GM23248 (cell line): Measurements from ENCODE around the gene LY6G6D. TPM values are rescaled to one million over a fixed set of nuclear protein-coding genes. Genes with fewer than 3 reads are reported as not detected.

ENCODE experiments used
- DNase-seq: peaks from one replicate; pipeline ENCODE4 v3.0.0-alpha.2; 2015
- H2AFZ ChIP-seq: fragments of 200-600 bp; sonication (generic); 2 replicates; pipeline ENCODE4 v1.6.1; 2016; ENCODE audit warnings: antibody characterized with exemption
- H3F3A ChIP-seq: fragments of 200-600 bp; sonication (generic); 2 replicates; pipeline ENCODE4 v1.6.1; 2016; ENCODE audit warnings: mild to moderate bottlenecking, antibody characterized with exemption, mixed run types; ENCODE audit not compliant: insufficient read depth
- H3K27ac ChIP-seq: fragments of 200-600 bp; sonication (generic); 2 replicates; pipeline ENCODE4 v1.5.1; 2016; ENCODE audit warnings: mild to moderate bottlenecking
- H3K27me3 ChIP-seq: fragments of 200-600 bp; sonication (generic); replicated peaks from 2 replicates; pipeline ENCODE4 v1.6.1; 2016; ENCODE audit warnings: mild to moderate bottlenecking; ENCODE audit not compliant: insufficient read depth
- H3K36me3 ChIP-seq: fragments of 200-600 bp; sonication (generic); 2 replicates; pipeline ENCODE4 v1.6.1; 2016; ENCODE audit warnings: low read depth, mild to moderate bottlenecking
- H3K4me1 ChIP-seq: fragments of 200-600 bp; sonication (generic); 2 replicates; pipeline ENCODE4 v1.6.1; 2016; ENCODE audit warnings: mild to moderate bottlenecking; ENCODE audit not compliant: insufficient read depth
- H3K4me2 ChIP-seq: fragments of 200-600 bp; sonication (generic); one replicate; pipeline ENCODE4 v1.6.1; 2016; ENCODE audit warnings: mild to moderate bottlenecking; ENCODE audit not compliant: unreplicated experiment
- H3K4me3 ChIP-seq: fragments of 200-600 bp; sonication (generic); 2 replicates; pipeline ENCODE4 v1.5.1; 2016; ENCODE audit warnings: mild to moderate bottlenecking
- H3K79me2 ChIP-seq: fragments of 200-600 bp; sonication (generic); 2 replicates; pipeline ENCODE4 v1.6.1; 2016; ENCODE audit warnings: mild to moderate bottlenecking; ENCODE audit not compliant: insufficient read depth
- H3K9ac ChIP-seq: fragments of 200-600 bp; sonication (generic); 2 replicates; pipeline ENCODE4 v1.6.1; 2016; ENCODE audit warnings: mild to moderate bottlenecking
- H3K9me2 ChIP-seq: fragments of 200-600 bp; sonication (generic); 2 replicates; pipeline ENCODE4 v1.6.1; 2016; ENCODE audit warnings: mixed run types, mild to moderate bottlenecking, moderate library complexity; ENCODE audit not compliant: insufficient read depth
- H3K9me3 ChIP-seq: fragments of 200-600 bp; sonication (generic); one replicate; pipeline ENCODE4 v1.6.1; 2017; ENCODE audit warnings: low read depth
- H4K20me1 ChIP-seq: fragments of 200-600 bp; sonication (generic); 2 replicates; pipeline ENCODE4 v1.6.0; 2016; ENCODE audit not compliant: insufficient read depth
- EZH2 ChIP-seq: fragments of 200-600 bp; sonication (generic); IDR thresholded peaks from 2 replicates; pipeline ENCODE4 v1.6.1; 2018; ENCODE audit warnings: antibody characterized with exemption, mild to moderate bottlenecking; ENCODE audit not compliant: insufficient read depth, poor library complexity, severe bottlenecking
- EZH2phosphoT487 ChIP-seq: fragments of 200-600 bp; sonication (generic); IDR thresholded peaks from 2 replicates; pipeline ENCODE4 v1.6.1; 2018; ENCODE audit warnings: antibody characterized with exemption, moderate library complexity, mild to moderate bottlenecking, low read depth; ENCODE audit not compliant: insufficient read depth
- WGBS, 2 experiments: methylation state at CpG; one replicate each; pipeline ENCODE4 v1.1.6; 2015 to 2017; ENCODE audit warnings: low lambda C conversion rate in 2 of 2, low coverage in 1 of 2; ENCODE audit errors: missing lambda C conversion rate in 2 of 2; 5-methylcytosine and 5-hydroxymethylcytosine counted together
- in situ Hi-C: fragments of 300-500 bp; cut with MboI; formaldehyde crosslinking; loops from 2 replicates; pipeline ENCODE4 v1.15.0; 2020
- polyA plus RNA-seq: library from polyadenylated mRNA; unstranded; fragments of >200 nt; fragmentation: Nextera tagmentation; extraction: Ambion mirVana; gene quantifications from 2 replicates; pipeline ENCODE4 v1.2.1, GENCODE V29; 2016
- total RNA-seq: library from RNA; depleted of rRNA; stranded (reverse); fragments of >200 nt; shearing (Covaris generic); gene quantifications from 2 replicates; pipeline ENCODE4 v1.2.3, GENCODE V29; 2014

Gene LY6G6D
- total and polyA plus RNA-seq, 2 experiments from 2014 or later, result not detected

- H3K4me1 ChIP-seq, result no peaks in the 10 kb centered on the region
- H3K79me2 ChIP-seq, result no peaks in the 10 kb centered on the region
- in situ Hi-C loops, result no loop called here
- no peaks in the 10 kb centered on the region for H3K27me3 ChIP-seq
- no peak for TF ChIP-seq EZH2phosphoT487
- no peak for TF ChIP-seq EZH2
- 26 to 31% methylated on average over 4 to 5 of the region's 5 CpGs for WGBS, 2 experiments
- H3K9me3 ChIP-seq, result no peaks in the 10 kb centered on the region
- no peak overlapping the region for H3K4me2 ChIP-seq
- no peak overlapping the region for H2AFZ ChIP-seq
- H3F3A ChIP-seq, result no peaks in the 10 kb centered on the region
- H3K36me3 ChIP-seq, result no peaks in the 10 kb centered on the region
- H3K27ac ChIP-seq, result no peak overlapping the region
- H3K4me3 ChIP-seq, result no peak overlapping the region
- H4K20me1 ChIP-seq, result no peaks in the 10 kb centered on the region
- no peak overlapping the region for H3K9ac ChIP-seq
- H3K9me2 ChIP-seq, result no peaks in the 10 kb centered on the region
- no peak for DNase-seq
These were observed 4.5 kb upstream of the LY6G6D start for GRCh38 chr6:31710523-31711219.

- WGBS, 2 experiments, result 64 to 72% methylated on average over 7 to 8 of the region's 8 CpGs
- no peaks in the 10 kb centered on the region for H3K4me1 ChIP-seq
- no peak overlapping the region for H3K9ac ChIP-seq
- TF ChIP-seq EZH2 (no peak), EZH2phosphoT487 (no peak)
- H3K27ac ChIP-seq, result no peak overlapping the region
- H3F3A ChIP-seq, result no peaks in the 10 kb centered on the region
- in situ Hi-C loops, result no loop called here
- H3K4me3 ChIP-seq, result no peak overlapping the region
- H3K27me3 ChIP-seq, result no peaks in the 10 kb centered on the region
- no peaks in the 10 kb centered on the region for H3K79me2 ChIP-seq
- H3K4me2 ChIP-seq, result no peak overlapping the region
- H2AFZ ChIP-seq, result no peak overlapping the region
- H3K9me3 ChIP-seq, result no peaks in the 10 kb centered on the region
- H3K36me3 ChIP-seq, result no peaks in the 10 kb centered on the region
- no peaks in the 10 kb centered on the region for H4K20me1 ChIP-seq
- no peak for DNase-seq
- H3K9me2 ChIP-seq, result no peaks in the 10 kb centered on the region
These were observed 3.9 kb upstream of the LY6G6D start for GRCh38 chr6:31711233-31711632.

GRCh38 chr6:31712296-31712695 is 2.9 kb upstream of the LY6G6D start:
- no peaks in the 10 kb centered on the region for H3K79me2 ChIP-seq
- no peak for DNase-seq
- no peak overlapping the region for H2AFZ ChIP-seq
- H3K36me3 ChIP-seq, result no peaks in the 10 kb centered on the region
- H3K9ac ChIP-seq, result no peak overlapping the region
- H3K27me3 ChIP-seq, result no peaks in the 10 kb centered on the region
- 77 to 83% methylated on average over 8 of the region's 8 CpGs for WGBS, 2 experiments
- no peaks in the 10 kb centered on the region for H3K9me3 ChIP-seq
- no peak overlapping the region for H3K4me3 ChIP-seq
- TF ChIP-seq EZH2phosphoT487 (no peak), EZH2 (no peak)
- H3K4me1 ChIP-seq, result no peaks in the 10 kb centered on the region
- H3F3A ChIP-seq, result no peaks in the 10 kb centered on the region
- H3K4me2 ChIP-seq, result no peak overlapping the region
- H4K20me1 ChIP-seq, result no peaks in the 10 kb centered on the region
- H3K9me2 ChIP-seq, result no peaks in the 10 kb centered on the region
- in situ Hi-C loops, result no loop called here
- no peak overlapping the region for H3K27ac ChIP-seq

GRCh38 chr6:31713465-31713864 is 1.7 kb upstream of the LY6G6D start:
- no peaks in the 10 kb centered on the region for H4K20me1 ChIP-seq
- H3K27me3 ChIP-seq, result no peaks in the 10 kb centered on the region
- H3K4me1 ChIP-seq, result no peaks in the 10 kb centered on the region
- H3K4me2 ChIP-seq, result no peak overlapping the region
- H3K79me2 ChIP-seq, result no peaks in the 10 kb centered on the region
- DNase-seq, result no peak
- 68 to 78% methylated on average over 4 of the region's 4 CpGs for WGBS, 2 experiments
- no peaks in the 10 kb centered on the region for H3K9me2 ChIP-seq
- H2AFZ ChIP-seq, result no peak overlapping the region
- TF ChIP-seq EZH2 (no peak), EZH2phosphoT487 (no peak)
- no peak overlapping the region for H3K9ac ChIP-seq
- H3K36me3 ChIP-seq, result no peaks in the 10 kb centered on the region
- in situ Hi-C loops, result no loop called here
- no peaks in the 10 kb centered on the region for H3F3A ChIP-seq
- H3K9me3 ChIP-seq, result no peaks in the 10 kb centered on the region
- no peak overlapping the region for H3K4me3 ChIP-seq
- no peak overlapping the region for H3K27ac ChIP-seq
